HG02938 (cell line): ENCODE data around the gene COQ3.
A peak's percentile ranks its signal among the peaks of the same experiment; 100 is the strongest.

Experiments used
- ATAC-seq: cut with Tn5 transposase; IDR thresholded peaks from one replicate; pipeline ENCODE4 v1.9.1; 2021; ENCODE audit warnings: mild to moderate bottlenecking, moderate library complexity; ENCODE audit not compliant: unreplicated experiment

COQ3 gene, protein sequence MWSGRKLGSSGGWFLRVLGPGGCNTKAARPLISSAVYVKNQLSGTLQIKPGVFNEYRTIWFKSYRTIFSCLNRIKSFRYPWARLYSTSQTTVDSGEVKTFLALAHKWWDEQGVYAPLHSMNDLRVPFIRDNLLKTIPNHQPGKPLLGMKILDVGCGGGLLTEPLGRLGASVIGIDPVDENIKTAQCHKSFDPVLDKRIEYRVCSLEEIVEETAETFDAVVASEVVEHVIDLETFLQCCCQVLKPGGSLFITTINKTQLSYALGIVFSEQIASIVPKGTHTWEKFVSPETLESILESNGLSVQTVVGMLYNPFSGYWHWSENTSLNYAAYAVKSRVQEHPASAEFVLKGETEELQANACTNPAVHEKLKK

DNA sequence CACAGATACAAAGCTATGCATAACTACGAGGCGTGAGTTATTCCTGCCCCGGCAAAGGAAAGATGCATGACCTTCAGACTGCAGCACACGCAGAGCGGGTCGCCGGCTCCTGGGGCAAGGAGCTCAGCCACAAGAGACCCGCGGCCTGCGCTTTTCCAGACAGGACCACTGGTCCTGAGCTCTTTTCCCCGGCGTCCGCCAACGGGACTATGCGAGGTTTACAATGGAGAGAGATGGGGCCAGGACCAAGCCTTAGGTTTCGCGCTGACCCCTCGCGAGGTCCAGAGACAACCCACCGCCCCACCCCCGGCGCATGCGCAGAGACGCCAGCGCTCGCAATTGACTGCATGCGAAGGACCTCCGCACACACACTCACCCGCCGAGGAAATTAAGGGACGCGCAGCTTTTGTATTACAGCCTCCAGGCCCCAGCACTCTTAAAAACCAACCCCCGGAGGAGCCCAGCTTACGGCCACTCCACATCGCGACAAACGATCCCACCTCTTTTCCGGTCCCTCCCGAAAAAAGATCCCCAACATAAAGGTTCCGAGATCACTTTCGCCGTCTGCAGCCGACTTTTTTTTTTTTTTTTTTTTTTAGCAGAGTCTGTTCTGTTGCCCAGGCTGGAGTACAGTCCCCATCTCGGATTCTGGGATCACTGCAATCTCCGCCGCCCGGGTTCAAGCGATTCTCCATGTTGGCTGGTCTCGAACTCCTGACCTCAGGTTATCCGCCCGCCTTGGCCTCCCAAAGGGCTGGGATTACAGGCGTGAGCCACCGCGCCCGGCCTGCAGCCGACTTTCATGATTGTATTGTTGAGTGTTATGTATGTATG is at the start of gene COQ3:
Gene COQ3 (minus strand): TSS at position 498 of the 834 bp plus-strand sequence. CDS start 16 bp downstream, at position 482.
- ATAC-seq: peak; percentile 75

- peak; percentile 93 for ATAC-seq
These were observed 40.9 kb upstream of the COQ3 start for GRCh38 chr6:99434702-99435530.

DNA sequence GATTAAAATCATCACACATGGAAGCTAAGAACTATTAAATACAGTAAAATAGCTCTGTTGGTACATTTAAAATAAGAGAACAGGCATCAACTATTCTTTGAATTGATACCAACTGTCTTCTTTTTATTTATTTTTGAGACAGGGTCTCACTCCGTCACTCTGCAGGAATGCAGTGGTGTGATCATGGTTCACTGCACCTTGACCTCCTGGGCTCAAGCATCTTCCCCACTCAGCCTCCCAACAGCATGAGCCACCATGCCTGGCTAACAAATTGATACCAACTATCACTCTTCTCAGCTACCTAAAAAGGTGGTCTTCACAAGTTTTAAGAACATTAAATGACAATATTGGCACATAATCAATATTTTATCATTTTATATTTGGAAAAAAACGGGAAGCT is 38.9 kb upstream of the COQ3 start:
- ATAC-seq: no peak

- ATAC-seq: no peak
These were observed 37.9 kb upstream of the COQ3 start for GRCh38 chr6:99431901-99432300.

DNA sequence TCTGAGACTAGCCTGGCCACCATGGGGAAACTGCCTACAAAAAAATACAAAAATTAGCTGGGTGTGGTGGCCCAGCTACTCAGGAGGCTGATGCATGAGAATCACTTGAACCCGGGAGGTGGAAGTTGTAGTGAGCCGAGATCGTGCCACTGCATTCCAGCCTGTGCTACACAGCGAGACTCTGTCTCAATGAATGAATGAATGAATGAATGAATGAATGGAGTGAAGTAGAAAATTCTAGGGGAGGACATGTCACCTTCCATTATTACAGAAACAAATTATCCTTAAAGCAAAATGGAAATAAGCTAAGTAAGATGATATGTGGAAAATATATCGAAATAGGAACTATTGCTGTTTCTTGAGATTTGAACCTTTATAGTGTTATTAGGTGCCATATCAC is 34.0 kb upstream of the COQ3 start:
- ATAC-seq: no peak

DNA sequence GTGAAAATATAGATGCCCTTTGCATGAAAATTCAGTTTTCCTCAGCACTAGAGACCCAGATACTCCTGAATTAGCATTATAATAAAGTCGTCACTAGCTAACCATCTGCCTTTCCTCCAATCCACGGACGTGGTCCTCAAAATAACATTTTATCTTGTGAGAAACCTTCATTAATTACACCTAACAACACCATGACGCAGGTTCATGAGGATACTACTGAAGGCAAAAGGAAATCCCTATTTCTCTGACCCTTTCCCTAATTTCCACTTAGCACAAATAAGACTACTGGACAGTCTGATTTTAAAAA is 32.4 kb upstream of the COQ3 start:
- no peak for ATAC-seq

GRCh38 chr6:99425647-99426450 is 31.9 kb upstream of the COQ3 start:
- peak; percentile 43 for ATAC-seq

DNA sequence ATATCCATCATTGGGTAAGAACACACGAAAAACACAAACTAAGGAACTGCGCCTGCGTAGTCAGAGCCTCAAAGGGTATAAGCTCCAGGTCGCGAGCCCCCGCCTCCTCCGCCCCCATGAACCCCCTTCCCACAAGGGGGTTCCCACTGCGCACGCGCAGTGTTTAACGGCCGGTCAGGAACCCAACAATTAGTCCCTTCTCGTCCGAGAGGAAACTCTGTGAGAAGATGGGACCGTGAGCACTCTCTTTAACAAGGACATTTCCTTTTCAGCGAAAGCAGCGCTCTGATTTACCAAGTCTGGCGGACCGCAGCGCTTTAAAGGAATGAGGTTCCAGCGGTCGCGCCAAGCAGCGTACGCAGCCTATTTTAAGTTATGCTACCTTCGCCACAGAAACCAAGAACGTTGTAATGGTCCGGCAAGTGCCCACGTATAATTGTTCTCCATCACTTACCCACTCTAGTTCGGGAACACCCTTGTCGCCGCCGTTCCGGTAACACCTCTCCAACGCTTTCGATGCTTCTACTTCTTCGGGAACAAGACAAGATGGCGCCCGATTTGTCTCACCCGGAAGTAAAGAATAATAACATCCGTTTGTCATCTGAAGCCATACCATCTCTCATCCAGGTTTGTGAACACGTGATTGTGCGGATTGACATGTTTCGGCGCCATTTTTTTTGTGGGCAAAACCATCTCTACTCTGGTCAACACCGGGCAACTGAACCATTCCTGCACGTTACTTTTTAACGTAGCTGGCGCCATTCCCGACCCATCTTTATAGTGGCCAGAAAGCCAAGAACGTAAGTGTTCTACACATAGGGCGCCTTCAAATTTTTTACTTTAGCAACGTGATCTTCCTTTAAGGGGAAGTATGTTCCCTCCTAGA is 31.0 kb upstream of the COQ3 start, which contains the start of gene PNISR:
Gene PNISR (minus strand): TSS at position 548 of the 886 bp plus-strand sequence. CDS start 10,649 bp downstream, outside the sequence.
- peak; percentile 85 for ATAC-seq

DNA sequence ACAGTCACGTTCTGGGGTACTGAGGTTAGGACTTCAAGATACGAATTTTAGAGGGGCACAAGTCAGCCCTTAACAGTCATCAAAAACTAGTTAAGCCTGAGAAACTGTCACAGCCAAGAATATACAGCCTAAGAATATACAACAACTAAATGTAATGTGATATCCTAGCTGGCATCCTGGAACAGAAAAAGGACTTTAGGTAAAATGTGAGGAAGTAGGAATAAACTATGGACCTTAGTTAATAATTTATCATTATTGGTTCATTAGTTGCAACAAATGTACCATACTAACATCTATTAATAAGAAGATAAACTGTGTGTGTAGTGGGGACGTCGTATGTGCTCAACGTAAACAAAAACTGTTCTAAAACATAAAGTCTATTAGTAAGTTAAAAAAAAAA is 30.0 kb upstream of the COQ3 start:
- ATAC-seq: no peak

DNA sequence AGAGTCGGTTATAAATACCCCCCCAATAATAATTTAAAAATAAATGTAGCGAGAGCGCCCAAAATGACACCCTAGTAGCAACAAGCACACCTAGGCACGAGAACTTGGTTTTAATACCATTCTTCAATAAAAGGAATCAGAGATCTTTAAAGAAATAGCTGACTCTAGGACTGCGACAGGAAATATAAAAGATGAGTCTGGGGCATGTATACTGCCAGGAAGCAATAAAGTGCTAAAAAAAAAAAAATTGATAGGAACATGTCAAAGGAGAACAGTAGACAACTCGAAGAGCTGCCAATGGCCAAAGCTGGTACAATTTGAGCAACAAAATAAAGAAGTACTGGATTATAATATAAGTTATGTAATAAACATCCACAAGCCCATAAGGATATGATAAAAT is 28.9 kb upstream of the COQ3 start:
- ATAC-seq: no peak

DNA sequence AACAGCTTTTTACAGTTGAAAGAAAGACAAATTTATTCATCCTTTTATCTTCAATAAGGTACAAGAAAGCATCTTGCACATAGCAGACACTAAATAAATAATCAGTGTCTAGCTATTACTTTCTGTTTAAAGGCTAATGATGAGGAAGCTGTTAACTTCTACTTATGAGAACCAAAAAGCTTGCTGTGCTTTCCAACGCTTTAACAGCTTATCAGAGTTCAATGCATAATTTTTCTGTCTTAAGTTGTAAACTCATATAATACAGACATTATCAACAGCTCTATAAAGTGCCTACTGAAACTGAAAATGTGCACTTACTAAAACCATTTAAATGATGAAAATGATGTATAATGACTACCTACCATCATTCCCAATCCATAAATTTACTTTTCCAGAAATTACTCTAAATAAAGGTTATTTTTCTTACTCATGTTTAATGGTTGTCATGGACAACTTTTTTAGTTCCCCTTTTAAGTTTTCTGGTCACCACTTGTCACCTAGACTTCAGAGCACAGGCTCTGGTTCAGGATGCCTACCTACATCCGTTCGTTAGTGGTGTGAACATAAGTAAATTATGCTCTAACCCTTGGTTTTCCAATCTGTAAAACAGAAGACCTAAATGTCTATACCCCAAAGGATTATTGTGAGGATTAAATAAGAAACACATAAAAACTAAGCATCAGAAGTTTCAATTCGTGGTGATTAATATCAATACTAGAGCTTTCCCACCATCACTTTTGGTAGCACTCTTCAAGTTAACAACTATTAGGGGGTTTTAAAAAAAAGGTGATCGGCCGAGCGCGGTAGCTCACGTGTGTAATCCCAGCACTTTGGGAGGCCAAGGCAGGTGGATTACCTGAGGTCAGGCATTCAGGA is 23.1 kb upstream of the COQ3 start:
- ATAC-seq: peak; percentile 81

GRCh38 chr6:99416226-99416625 is 22.2 kb upstream of the COQ3 start:
- no peak for ATAC-seq

DNA sequence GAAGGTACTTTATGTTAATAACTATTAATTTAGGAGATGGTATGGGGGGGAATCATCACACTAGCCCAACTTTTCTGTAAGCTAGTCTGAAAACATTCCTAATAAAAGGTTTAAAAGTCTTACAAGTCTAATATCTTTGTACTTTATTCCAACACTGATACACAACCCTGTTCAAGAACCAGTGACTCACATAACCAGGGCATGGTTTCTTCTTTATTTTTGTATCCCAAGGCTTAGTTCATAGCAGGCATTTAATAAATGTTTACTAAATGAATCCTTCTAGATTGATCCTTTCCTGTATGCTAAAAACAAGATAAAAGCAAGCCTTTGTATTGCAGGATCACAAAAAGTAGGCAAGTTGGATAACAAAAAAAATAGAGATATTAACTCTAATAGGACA is 21.5 kb upstream of the COQ3 start:
- no peak for ATAC-seq

DNA sequence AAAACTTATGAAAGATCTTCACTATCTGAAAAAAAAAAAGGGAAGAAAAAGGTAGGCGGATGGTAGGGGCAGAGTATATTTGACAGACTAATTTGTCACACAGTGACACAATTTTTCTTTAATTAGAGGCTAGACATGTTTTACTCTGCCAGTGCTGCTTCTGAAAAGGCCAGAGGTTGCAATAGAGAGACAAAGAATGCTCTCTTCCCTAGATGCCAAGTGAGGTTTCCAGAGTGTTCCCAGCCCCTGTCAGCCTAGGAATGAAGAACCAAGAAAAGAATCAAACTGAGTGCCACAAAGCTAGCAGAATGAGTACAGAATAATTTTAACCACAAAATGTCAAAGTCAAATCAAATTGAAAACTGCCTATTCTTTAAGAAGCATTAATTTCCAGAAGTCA is 18.1 kb upstream of the COQ3 start:
- ATAC-seq: no peak

DNA sequence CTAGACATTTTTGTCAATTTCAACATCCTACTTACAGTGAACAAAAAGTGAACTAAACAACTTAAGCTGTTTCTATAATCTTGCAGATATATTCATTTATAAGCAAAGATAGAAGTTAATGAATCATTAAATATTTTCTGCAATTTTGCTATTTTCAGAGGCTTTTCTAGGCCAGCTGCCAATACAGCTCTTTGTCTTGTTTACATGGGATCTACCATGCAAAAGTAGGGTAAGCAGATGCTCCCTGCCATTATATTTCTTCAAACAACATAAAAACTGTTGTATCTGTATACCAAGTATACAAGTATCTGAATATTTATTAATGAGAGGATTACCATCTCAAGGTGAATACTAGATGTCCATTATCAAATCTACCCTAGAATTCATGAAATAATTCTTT is 15.7 kb upstream of the COQ3 start:
- no peak for ATAC-seq

GRCh38 chr6:99407076-99407475 is 13.1 kb upstream of the COQ3 start:
- ATAC-seq: no peak

DNA sequence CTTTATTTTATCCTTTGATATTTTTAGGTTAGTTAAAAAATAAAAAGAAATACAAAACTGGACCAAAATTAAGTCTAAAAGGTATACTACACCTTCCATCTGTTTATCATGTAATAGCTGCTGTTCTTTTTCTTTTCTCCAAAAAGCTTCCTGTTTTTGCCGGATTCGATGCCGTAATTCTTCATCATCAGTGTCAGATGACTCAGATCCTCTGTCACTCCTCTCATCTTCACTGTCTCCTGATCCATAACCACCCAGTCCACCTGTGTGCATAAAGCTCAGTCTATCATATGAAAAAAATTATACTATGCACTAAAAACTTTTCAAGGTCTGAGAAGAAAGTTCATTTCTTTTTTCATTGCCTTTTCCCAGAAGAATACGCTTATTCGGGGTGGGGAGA is 8.5 kb upstream of the COQ3 start:
- ATAC-seq: no peak

- ATAC-seq: no peak
These were observed 3.3 kb upstream of the COQ3 start for GRCh38 chr6:99397287-99397686.

DNA sequence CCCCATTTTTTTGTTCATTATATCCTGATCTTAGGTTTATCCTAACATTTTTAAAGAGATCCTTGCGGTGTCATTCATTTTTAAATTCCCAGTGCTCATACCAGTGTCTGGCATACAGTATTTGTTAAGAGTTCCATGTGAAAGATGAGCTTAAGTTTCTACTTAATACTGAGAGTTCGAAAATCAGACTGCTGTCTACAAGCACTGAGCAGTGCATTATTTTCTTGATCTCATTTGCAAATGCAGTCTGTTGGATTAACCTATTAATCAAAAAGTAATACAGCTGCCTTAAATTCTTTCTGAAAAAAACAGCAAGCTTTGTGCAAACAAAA is 663 bp downstream of the COQ3 start:
- peak; percentile 32 for ATAC-seq
